ENCODE measurements around the gene ATP2B2.
"Not testable (repeated sequence)": the region's sequence is repeated elsewhere in the genome, so short reads cannot be mapped to it uniquely, and the experiment has no call there.

The ATP2B2 gene

GRCh38 chr3:10546820-10547263 lies 41.5 kb upstream of the ATP2B2 start:
- no peak overlapping the region for H2BK120ac ChIP-seq (ENCODE audit: low read depth, low read length)
- H3K23ac ChIP-seq (ENCODE audit: low read length in 2 of 2), result no peak overlapping the region
- H3K27ac ChIP-seq (ENCODE audit: low read length, poor library complexity, severe bottlenecking), result no peak overlapping the region
- no peaks in the 10 kb centered on the region for H3K36me3 ChIP-seq (ENCODE audit: control insufficient read depth in 1 of 2, insufficient read depth in 2 of 2, low read depth in 1 of 2, low read length in 2 of 2)
- H3K4me1 ChIP-seq (ENCODE audit: control insufficient read depth, insufficient read depth, low read depth, low read length), result no peaks in the 10 kb centered on the region
- H3K27me3 ChIP-seq (ENCODE audit: control insufficient read depth in 1 of 2, insufficient read depth in 1 of 2, low read length in 2 of 2), result peaks cover 5 to 49% of the 10 kb centered on the region in 2 experiments
- H3K9ac ChIP-seq (ENCODE audit: low read length), result no peak overlapping the region
- H2BK12ac ChIP-seq (ENCODE audit: low read length in 2 of 2), result no peak overlapping the region
- WGBS, result 82% methylated on average over 14 of the region's 14 CpGs
- no peak overlapping the region for H4K91ac ChIP-seq (ENCODE audit: low read length)
- no peak overlapping the region for H4K8ac ChIP-seq (ENCODE audit: low read length)
- H3K4me3 ChIP-seq (ENCODE audit: insufficient read depth in 1 of 2, low read depth in 1 of 2, low read length in 2 of 2), result no peak overlapping the region
- no peak overlapping the region for H3K4me2 ChIP-seq (ENCODE audit: low read length, poor library complexity, severe bottlenecking)
- no peak for DNase-seq
- no peak overlapping the region for H3K4ac ChIP-seq (ENCODE audit: low read depth in 1 of 2, low read length in 2 of 2)
- H3K9me3 ChIP-seq (ENCODE audit: control insufficient read depth, low read length), result peaks cover 10% of the 10 kb centered on the region
- no peaks in the 10 kb centered on the region for H3K79me1 ChIP-seq (replicated peaks; ENCODE audit: low read length, poor library complexity, severe bottlenecking)
- no peak overlapping the region for H2AK5ac ChIP-seq (ENCODE audit: low read length, severe bottlenecking)
- no peak overlapping the region for H3K14ac ChIP-seq (ENCODE audit: low read length in 2 of 2)
- no peak overlapping the region for H3K18ac ChIP-seq (ENCODE audit: low read depth in 1 of 2, low read length in 2 of 2)
- no peak overlapping the region for H2AFZ ChIP-seq (ENCODE audit: low read depth, low read length)
- H2BK5ac ChIP-seq (ENCODE audit: low read depth, low read length, poor library complexity, severe bottlenecking), result no peak overlapping the region
- H2BK15ac ChIP-seq (ENCODE audit: low read depth, poor library complexity, severe bottlenecking), result no peak overlapping the region

DNA sequence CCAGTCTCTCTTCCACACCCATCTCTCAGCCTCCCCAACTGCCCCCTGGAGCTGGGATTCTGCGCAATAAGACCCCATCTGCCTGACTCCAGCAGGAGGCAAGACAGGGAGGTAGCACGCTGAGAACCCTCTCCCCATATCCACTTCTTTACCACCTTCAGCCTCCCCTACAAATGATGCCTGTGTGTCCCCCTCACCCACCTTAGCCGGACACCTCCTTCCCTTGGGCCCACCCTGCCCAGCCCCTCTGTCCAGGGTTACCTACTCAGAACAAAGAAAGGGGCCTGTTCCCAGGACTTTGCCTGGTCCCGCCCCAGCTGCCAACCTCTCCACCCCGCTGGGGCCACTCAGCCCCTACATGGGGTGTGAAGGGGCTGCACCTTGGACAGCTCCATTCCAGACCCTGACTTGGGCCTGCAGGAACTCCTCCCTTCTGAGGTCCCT lies 40.8 kb upstream of the ATP2B2 start:
- Histone ChIP-seq H2BK15ac (ENCODE audit: low read depth, poor library complexity, severe bottlenecking) (no peak overlapping the region), H3K14ac (ENCODE audit: low read length in 2 of 2) (no peak overlapping the region), H2BK12ac (ENCODE audit: low read length in 2 of 2) (no peak overlapping the region), H3K9ac (ENCODE audit: low read length) (no peak overlapping the region), H2BK120ac (ENCODE audit: low read depth, low read length) (no peak overlapping the region), H3K18ac (ENCODE audit: low read depth in 1 of 2, low read length in 2 of 2) (no peak overlapping the region), H3K23ac (ENCODE audit: low read length in 2 of 2) (no peak overlapping the region), H3K79me1 (replicated peaks; ENCODE audit: low read length, poor library complexity, severe bottlenecking) (no peaks in the 10 kb centered on the region), H4K8ac (ENCODE audit: low read length) (no peak overlapping the region), H3K27ac (ENCODE audit: low read length, poor library complexity, severe bottlenecking) (no peak overlapping the region), H3K9me3 (ENCODE audit: control insufficient read depth, low read length) (peaks cover 16% of the 10 kb centered on the region), H3K27me3 (ENCODE audit: control insufficient read depth in 1 of 2, insufficient read depth in 1 of 2, low read length in 2 of 2) (peaks cover 5 to 43% of the 10 kb centered on the region in 2 experiments), H4K91ac (ENCODE audit: low read length) (no peak overlapping the region), H2AK5ac (ENCODE audit: low read length, severe bottlenecking) (no peak overlapping the region), H3K4me1 (ENCODE audit: control insufficient read depth, insufficient read depth, low read depth, low read length) (no peaks in the 10 kb centered on the region), H2AFZ (ENCODE audit: low read depth, low read length) (no peak overlapping the region), H3K4me2 (ENCODE audit: low read length, poor library complexity, severe bottlenecking) (no peak overlapping the region), H3K36me3 (ENCODE audit: control insufficient read depth in 1 of 2, insufficient read depth in 2 of 2, low read depth in 1 of 2, low read length in 2 of 2) (no peaks in the 10 kb centered on the region), H2BK5ac (ENCODE audit: low read depth, low read length, poor library complexity, severe bottlenecking) (no peak overlapping the region), H3K4me3 (ENCODE audit: insufficient read depth in 1 of 2, low read depth in 1 of 2, low read length in 2 of 2) (no peak overlapping the region), H3K4ac (ENCODE audit: low read depth in 1 of 2, low read length in 2 of 2) (no peak overlapping the region)
- no peak for DNase-seq
- 76% methylated on average over 5 of the region's 5 CpGs for WGBS

DNA sequence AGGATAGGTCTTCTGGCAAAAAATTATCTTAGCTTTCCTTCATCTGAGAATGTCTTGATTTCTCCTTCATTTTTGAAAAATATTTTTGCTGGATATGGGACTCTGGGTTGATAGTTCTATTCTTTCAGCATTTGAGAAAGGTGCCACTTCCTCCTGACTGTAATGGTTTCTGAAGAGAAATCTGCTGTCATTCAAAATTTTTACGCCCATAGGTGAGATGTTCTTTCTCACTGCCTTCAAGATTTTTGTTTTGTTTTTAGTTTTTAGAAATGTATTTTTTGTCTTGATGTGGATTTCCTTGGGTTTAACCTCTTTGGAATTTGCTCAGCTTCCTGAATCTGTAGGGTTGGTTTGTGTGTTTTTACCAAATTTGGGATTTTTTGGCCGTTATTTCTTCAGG lies 37.1 kb upstream of the ATP2B2 start:
- no peak overlapping the region for H2BK5ac ChIP-seq (ENCODE audit: low read depth, low read length, poor library complexity, severe bottlenecking)
- DNase-seq, result no peak
- H2BK120ac ChIP-seq (ENCODE audit: low read depth, low read length), result no peak overlapping the region
- H3K23ac ChIP-seq (ENCODE audit: low read length in 2 of 2), result no peak overlapping the region
- H3K4me2 ChIP-seq (ENCODE audit: low read length, poor library complexity, severe bottlenecking), result no peak overlapping the region
- H3K9me3 ChIP-seq (ENCODE audit: control insufficient read depth, low read length), result peaks cover 19% of the 10 kb centered on the region
- H4K8ac ChIP-seq (ENCODE audit: low read length), result no peak overlapping the region
- no peak overlapping the region for H2AK5ac ChIP-seq (ENCODE audit: low read length, severe bottlenecking)
- no peak overlapping the region for H3K9ac ChIP-seq (ENCODE audit: low read length)
- H2AFZ ChIP-seq (ENCODE audit: low read depth, low read length), result no peak overlapping the region
- H2BK15ac ChIP-seq (ENCODE audit: low read depth, poor library complexity, severe bottlenecking), result no peak overlapping the region
- no peaks in the 10 kb centered on the region for H3K79me1 ChIP-seq (replicated peaks; ENCODE audit: low read length, poor library complexity, severe bottlenecking)
- 39% methylated on average over 2 of the region's 2 CpGs for WGBS
- H3K4ac ChIP-seq (ENCODE audit: low read depth in 1 of 2, low read length in 2 of 2), result no peak overlapping the region
- no peaks in the 10 kb centered on the region for H3K36me3 ChIP-seq (ENCODE audit: control insufficient read depth in 1 of 2, insufficient read depth in 2 of 2, low read depth in 1 of 2, low read length in 2 of 2)
- H4K91ac ChIP-seq (ENCODE audit: low read length), result no peak overlapping the region
- no peak overlapping the region for H3K4me3 ChIP-seq (ENCODE audit: insufficient read depth in 1 of 2, low read depth in 1 of 2, low read length in 2 of 2)
- H3K18ac ChIP-seq (ENCODE audit: low read depth in 1 of 2, low read length in 2 of 2), result no peak overlapping the region
- peaks cover 5 to 12% of the 10 kb centered on the region in 2 experiments for H3K27me3 ChIP-seq (ENCODE audit: control insufficient read depth in 1 of 2, insufficient read depth in 1 of 2, low read length in 2 of 2)
- no peak overlapping the region for H3K14ac ChIP-seq (ENCODE audit: low read length in 2 of 2)
- H3K4me1 ChIP-seq (ENCODE audit: control insufficient read depth, insufficient read depth, low read depth, low read length), result no peaks in the 10 kb centered on the region
- no peak overlapping the region for H2BK12ac ChIP-seq (ENCODE audit: low read length in 2 of 2)
- H3K27ac ChIP-seq (ENCODE audit: low read length, poor library complexity, severe bottlenecking), result no peak overlapping the region

- not testable (repeated sequence) for H4K91ac ChIP-seq (ENCODE audit: low read length); H2BK15ac ChIP-seq (ENCODE audit: low read depth, poor library complexity, severe bottlenecking); H3K9ac ChIP-seq (ENCODE audit: low read length); H3K36me3 ChIP-seq (ENCODE audit: control insufficient read depth in 1 of 2, insufficient read depth in 2 of 2, low read depth in 1 of 2, low read length in 2 of 2); DNase-seq; H2BK120ac ChIP-seq (ENCODE audit: low read depth, low read length); H2BK5ac ChIP-seq (ENCODE audit: low read depth, low read length, poor library complexity, severe bottlenecking); H2BK12ac ChIP-seq (ENCODE audit: low read length in 2 of 2); H4K8ac ChIP-seq (ENCODE audit: low read length); H3K4ac ChIP-seq (ENCODE audit: low read depth in 1 of 2, low read length in 2 of 2); H2AFZ ChIP-seq (ENCODE audit: low read depth, low read length); H3K14ac ChIP-seq (ENCODE audit: low read length in 2 of 2); H3K27me3 ChIP-seq (ENCODE audit: control insufficient read depth in 1 of 2, insufficient read depth in 1 of 2, low read length in 2 of 2); H3K18ac ChIP-seq (ENCODE audit: low read depth in 1 of 2, low read length in 2 of 2); H3K27ac ChIP-seq (ENCODE audit: low read length, poor library complexity, severe bottlenecking); H3K79me1 ChIP-seq (replicated peaks; ENCODE audit: low read length, poor library complexity, severe bottlenecking); H3K4me3 ChIP-seq (ENCODE audit: insufficient read depth in 1 of 2, low read depth in 1 of 2, low read length in 2 of 2); H3K4me1 ChIP-seq (ENCODE audit: control insufficient read depth, insufficient read depth, low read depth, low read length); H3K23ac ChIP-seq (ENCODE audit: low read length in 2 of 2); H3K4me2 ChIP-seq (ENCODE audit: low read length, poor library complexity, severe bottlenecking); H2AK5ac ChIP-seq (ENCODE audit: low read length, severe bottlenecking)
- WGBS, result 71% methylated on average over 6 of the region's 6 CpGs
- H3K9me3 ChIP-seq (ENCODE audit: control insufficient read depth, low read length), result peaks cover 19% of the 10 kb centered on the region
Observed at GRCh38 chr3:10540347-10540746, 35.0 kb upstream of the ATP2B2 start.
